HCT116 (cell line): ENCODE results near the gene PHYH. TPM values are rescaled to one million over a fixed set of nuclear protein-coding genes. Genes with fewer than 3 reads are reported as not detected.

Experiments used
- ATAC-seq: fragments of 200-7000 bp; cut with Tn5 transposase; 2 replicates; pipeline ENCODE4 v1.9.1; 2020; ENCODE audit warnings: mild to moderate bottlenecking, moderate library complexity
- BruUV-seq: library from RNA; stranded (reverse); fragments of 400-500 nt; replicated peaks from 2 replicates; lab custom pipeline; 2021; lab: Mats Ljungman, UMichigan
- CTCF ChIA-PET: fragments of 300-600 bp; sonication (Branson Sonifier 250); formaldehyde crosslinking; loops from one replicate; lab custom pipeline; 2021; ENCODE audit warnings: antibody characterized with exemption; lab: Charles Lee
- POLR2A ChIA-PET: fragments of 300-600, 350-600 bp; sonication (Branson Sonifier 250); formaldehyde crosslinking; loops from one replicate; lab custom pipeline; 2021; ENCODE audit warnings: antibody characterized with exemption; lab: Charles Lee
- RAD21 ChIA-PET, 2 experiments: fragments of 300-600 bp; sonication (Branson Sonifier 250); formaldehyde crosslinking; loops; one replicate each; lab custom pipeline; 2023; ENCODE audit warnings: low total read pairs in 2 of 2; ENCODE audit not compliant: uncharacterized antibody in 2 of 2, unreplicated experiment in 2 of 2, low non-redundant PET in 1 of 2; lab: Charles Lee
- DNase-seq: peaks from one replicate; pipeline ENCODE4 v3.0.0-alpha.2; 2010; ENCODE audit warnings: low read depth, low spot score
- H2AFZ ChIP-seq: fragments of 200-600 bp; shearing (Covaris generic), sonication (generic); 2 replicates; pipeline ENCODE4 v1.6.1; 2017; ENCODE audit warnings: low read depth, mixed run types, mixed read lengths, antibody characterized with exemption, low read length; ENCODE audit not compliant: poor library complexity, severe bottlenecking
- H3K27ac ChIP-seq: 2 replicates; pipeline ENCODE4 v1.5.1; 2012; ENCODE audit warnings: low read depth, low read length
- H3K27me3 ChIP-seq: fragments of 200-600 bp; sonication (generic); 2 replicates; pipeline ENCODE4 v1.6.1; 2016; ENCODE audit warnings: mixed run types, low read length, mixed read lengths; ENCODE audit not compliant: insufficient read depth
- H3K36me3 ChIP-seq, 2 experiments: fragments of 200-500 bp in 1 of 2; fragments of 200-600 bp in 1 of 2; sonication (Bioruptor generic) in 1 of 2; sonication (generic) in 1 of 2; 2 replicates each; pipeline versions ENCODE4 v1.5.1 to v1.6.1; 2014 to 2016; ENCODE audit warnings: low read length in 2 of 2, inconsistent platforms in 1 of 2, mixed read lengths in 1 of 2, mixed run types in 1 of 2; ENCODE audit not compliant: insufficient read depth in 2 of 2, control insufficient read depth in 1 of 2
- H3K4me1 ChIP-seq, 2 experiments: fragments of 200-600 bp in 1 of 2; sonication (generic) in 1 of 2; 2 replicates each; pipeline versions ENCODE4 v1.5.1 to v1.6.1; 2012 to 2017; ENCODE audit warnings: low read length in 2 of 2, inconsistent platforms in 1 of 2, mild to moderate bottlenecking in 1 of 2, mixed read lengths in 1 of 2, mixed run types in 1 of 2, moderate library complexity in 1 of 2; ENCODE audit not compliant: insufficient read depth in 2 of 2, control insufficient read depth in 1 of 2
- H3K4me2 ChIP-seq: fragments of 200-600 bp; sonication (generic); 2 replicates; pipeline ENCODE4 v1.6.1; 2017; ENCODE audit warnings: mixed run types, low read length, mixed read lengths
- H3K4me3 ChIP-seq, 2 experiments: fragments of 200-600 bp in 1 of 2; sonication (generic) in 1 of 2; replicated peaks in 1 of 2; 2 replicates each; pipeline ENCODE4 v1.5.1; 2011 to 2016; ENCODE audit warnings: low read length in 2 of 2, control low read depth in 1 of 2, low read depth in 1 of 2, mild to moderate bottlenecking in 1 of 2, mixed read lengths in 1 of 2, mixed run types in 1 of 2
- H3K79me2 ChIP-seq: fragments of 200-600 bp; sonication (generic); 2 replicates; pipeline ENCODE4 v1.6.1; 2017; ENCODE audit warnings: mild to moderate bottlenecking, mixed run types, low read length, moderate library complexity, mixed read lengths; ENCODE audit not compliant: insufficient read depth
- H3K9ac ChIP-seq: fragments of 200-600 bp; sonication (generic); 2 replicates; pipeline ENCODE4 v1.6.1; 2016; ENCODE audit warnings: low read length, mixed read lengths
- H3K9me2 ChIP-seq: fragments of 200-600 bp; sonication (generic), shearing (Covaris generic); 2 replicates; pipeline ENCODE4 v1.6.1; 2017; ENCODE audit warnings: mixed run types, mild to moderate bottlenecking, moderate library complexity; ENCODE audit not compliant: insufficient read depth
- H3K9me3 ChIP-seq, 2 experiments: fragments of 200-500 bp in 1 of 2; fragments of 200-600 bp in 1 of 2; sonication (Bioruptor generic) in 1 of 2; sonication (generic) in 1 of 2; 2 replicates each; pipeline ENCODE4 v1.6.1; 2014 to 2017; ENCODE audit warnings: low read length in 2 of 2, mixed read lengths in 2 of 2, inconsistent platforms in 1 of 2, low read depth in 1 of 2, mild to moderate bottlenecking in 1 of 2, mixed run types in 1 of 2, moderate library complexity in 1 of 2; ENCODE audit not compliant: control insufficient read depth in 1 of 2, insufficient read depth in 1 of 2
- H4K20me1 ChIP-seq: fragments of 200-600 bp; sonication (generic), shearing (Covaris generic); 2 replicates; pipeline ENCODE4 v1.6.1; 2017; ENCODE audit warnings: mixed run types, mild to moderate bottlenecking, moderate library complexity; ENCODE audit not compliant: insufficient read depth
- ATF3 ChIP-seq: IDR thresholded peaks from 2 replicates; pipeline ENCODE4 v1.6.1; 2012
- CEBPB ChIP-seq: IDR thresholded peaks from 2 replicates; pipeline ENCODE4 v1.6.1; 2012; ENCODE audit warnings: low read depth
- CTCF ChIP-seq, 3 experiments: fragments of 200-600 bp in 1 of 3; sonication (generic) in 1 of 3; IDR thresholded peaks in 2 of 3; conservative IDR thresholded peaks in 1 of 3; 2 replicates each; pipeline ENCODE4 v1.5.1; 2012 to 2017; ENCODE audit warnings: low read depth in 2 of 3, low read length in 2 of 3, antibody characterized with exemption in 1 of 3, borderline replicate concordance in 1 of 3, control low read depth in 1 of 3, mild to moderate bottlenecking in 1 of 3, mixed read lengths in 1 of 3, mixed run types in 1 of 3, moderate library complexity in 1 of 3; ENCODE audit not compliant: insufficient read depth in 1 of 3
- EGR1 ChIP-seq: IDR thresholded peaks from 2 replicates; pipeline ENCODE4 v1.6.1; 2012; ENCODE audit warnings: low read depth
- ELF1 ChIP-seq: IDR thresholded peaks from 2 replicates; pipeline ENCODE4 v1.6.1; 2012; ENCODE audit warnings: low read depth, borderline replicate concordance
- JUND ChIP-seq: IDR thresholded peaks from 2 replicates; pipeline ENCODE4 v1.6.1; 2012
- MAX ChIP-seq: IDR thresholded peaks from 2 replicates; pipeline ENCODE4 v1.6.1; 2012
- POLR2A ChIP-seq: IDR thresholded peaks from 2 replicates; pipeline ENCODE4 v1.7.0; 2011; ENCODE audit warnings: borderline replicate concordance; ENCODE audit not compliant: insufficient read depth, insufficient read length; ENCODE audit errors: extremely low read depth
- SIN3A ChIP-seq: IDR thresholded peaks from 2 replicates; pipeline ENCODE4 v1.6.1; 2012; ENCODE audit warnings: low read depth
- SP1 ChIP-seq: IDR thresholded peaks from 2 replicates; pipeline ENCODE4 v1.6.1; 2012; ENCODE audit warnings: low read depth
- SRF ChIP-seq: IDR thresholded peaks from 2 replicates; pipeline ENCODE4 v1.6.1; 2012; ENCODE audit warnings: low read depth
- TCF7L2 ChIP-seq: IDR thresholded peaks from 2 replicates; pipeline ENCODE4 v1.7.0; 2011; ENCODE audit warnings: borderline replicate concordance, inconsistent platforms; ENCODE audit not compliant: insufficient read depth, insufficient read length; ENCODE audit errors: extremely low read depth
- ZBTB33 ChIP-seq: IDR thresholded peaks from 2 replicates; pipeline ENCODE4 v1.6.1; 2011; ENCODE audit warnings: mild to moderate bottlenecking, low read length, moderate library complexity; ENCODE audit not compliant: insufficient replicate concordance; ENCODE audit errors: extremely low read depth
- ZFX ChIP-seq: fragments of 450-650 bp; IDR thresholded peaks from 2 replicates; pipeline ENCODE4 v1.6.1; 2017
- ZNF274 ChIP-seq: fragments of 200-500 bp; sonication (Bioruptor generic); IDR thresholded peaks from 2 replicates; pipeline ENCODE4 v1.6.1; 2014; ENCODE audit warnings: mild to moderate bottlenecking, low read depth, low read length, inconsistent platforms
- intact Hi-C: fragments of 100-400 bp; cut with micrococcal nuclease; formaldehyde crosslinking; loops from 2 replicates; pipeline ENCODE4 v1.10.0; 2022
- total RNA-seq: library from RNA; stranded (reverse); gene quantifications from one replicate; pipeline ENCODE4 v1.2.1, GENCODE V29; 2021; ENCODE audit not compliant: unreplicated experiment

Gene PHYH
- total RNA-seq, 1 experiment from 2014 or later: 15.3 TPM

- ATAC-seq (no peak), DNase-seq (no peak)
- Histone ChIP-seq H3K27me3 (no peaks in the 10 kb centered on the region), H3K9ac (no peak overlapping the region), H4K20me1 (no peaks in the 10 kb centered on the region), H3K9me3 (no peaks in the 10 kb centered on the region), H3K79me2 (no peaks in the 10 kb centered on the region), H3K36me3 (0 out of 4 replicates have a peak, but pooled peaks cover 2 to 14% of the 10 kb centered on the region in 2 experiments), H3K4me3 (no peak overlapping the region), H3K4me1 (no peaks in the 10 kb centered on the region), H3K27ac (no peak overlapping the region), H3K4me2 (no peak overlapping the region), H3K9me2 (no peaks in the 10 kb centered on the region), H2AFZ (no peak overlapping the region)
- CTCF ChIA-PET: no interaction called here
- TF ChIP-seq ATF3 (no peak), ZFX (no peak), CTCF (IDR thresholded peaks at IDR 0.05 in 2 of 3, conservative IDR thresholded peaks at IDR 0.05 in 1 of 3; ENCODE audit: borderline replicate concordance in 1 of 3, insufficient read depth in 1 of 3, low read depth in 2 of 3, low read length in 2 of 3) (no peak), ELF1 (no peak), JUND (no peak), SP1 (no peak), ZNF274 (no peak), TCF7L2 (no peak), MAX (no peak), POLR2A (no peak), SIN3A (no peak), SRF (no peak), CEBPB (no peak), EGR1 (no peak), ZBTB33 (no peak)
- POLR2A ChIA-PET: no interaction called here
- RAD21 ChIA-PET: no interaction called here
- BruUV-seq: no TSS peak
- intact Hi-C loops: no loop called here
Observed at GRCh38 chr10:13319166-13319565, 19.3 kb upstream of the PHYH start.
